ENCODE measurements around the gene SPSB2. TPM values are rescaled to one million over a fixed set of nuclear protein-coding genes. Genes with fewer than 3 reads are reported as not detected.

The SPSB2 gene
- total RNA-seq, 1 donor from 2014 or later, result 14.5 TPM

GRCh38 chr12:6831450-6831995 is 41.6 kb downstream of the SPSB2 start:
- intact Hi-C loops (cut with DNase I), result no loop called here
- Histone ChIP-seq H3K9me3 (no peaks in the 10 kb centered on the region), H3K27me3 (no peaks in the 10 kb centered on the region), H3K36me3 (peaks cover 11 to 30% of the 10 kb centered on the region in 2 donors), H3K4me1 (peaks cover 0 to 10% of the 10 kb centered on the region in 2 donors), H3K4me3 (no peak overlapping the region), H3K27ac (no peak overlapping the region)
- DNase-seq (ENCODE audit: low spot score in 2 of 2), result no peak
- no peak for TF ChIP-seq CTCF (IDR thresholded peaks at IDR 0.05)

- no peak for DNase-seq (ENCODE audit: low spot score in 2 of 2)
- no peaks in the 10 kb centered on the region for H3K9me3 ChIP-seq
- no peak overlapping the region for H3K4me3 ChIP-seq
- H3K27me3 ChIP-seq, result no peaks in the 10 kb centered on the region
- peaks cover 0 to 10% of the 10 kb centered on the region in 2 donors for H3K4me1 ChIP-seq
- intact Hi-C loops (cut with DNase I), result no loop called here
- H3K36me3 ChIP-seq, result peaks cover 10 to 30% of the 10 kb centered on the region in 2 donors
- H3K27ac ChIP-seq, result peak overlapping the region in 1 of 2 donors; percentile 11
- no peak for TF ChIP-seq CTCF (IDR thresholded peaks at IDR 0.05)
Observed at GRCh38 chr12:6830999-6831398, 42.1 kb downstream of the SPSB2 start.

- H3K4me1 ChIP-seq, result peaks cover 0 to 11% of the 10 kb centered on the region in 2 donors
- no peaks in the 10 kb centered on the region for H3K9me3 ChIP-seq
- H3K27ac ChIP-seq, result peak overlapping the region; percentile 90
- no peaks in the 10 kb centered on the region for H3K27me3 ChIP-seq
- peak overlapping the region in 1 of 2 donors; percentile 74 for H3K4me3 ChIP-seq
- no peak for TF ChIP-seq CTCF (IDR thresholded peaks at IDR 0.05)
- intact Hi-C loops (cut with DNase I), result no loop called here
- H3K36me3 ChIP-seq, result peaks cover 10 to 30% of the 10 kb centered on the region in 2 donors
- peak in 1 of 2 donors; percentile 2 for DNase-seq (ENCODE audit: low spot score in 2 of 2)
Observed at GRCh38 chr12:6830286-6830890, 42.7 kb downstream of the SPSB2 start.

- Histone ChIP-seq H3K27me3 (no peaks in the 10 kb centered on the region), H3K9me3 (no peaks in the 10 kb centered on the region), H3K27ac (peak overlapping the region; percentile 90), H3K36me3 (peaks cover 10 to 27% of the 10 kb centered on the region in 2 donors), H3K4me1 (peaks cover 0 to 17% of the 10 kb centered on the region in 2 donors), H3K4me3 (peak overlapping the region; percentile 74 to 94)
- no peak for TF ChIP-seq CTCF (IDR thresholded peaks at IDR 0.05)
- intact Hi-C loops (cut with DNase I), result loop anchor here (2.0 to 5.0 kb wide), 3 partner anchors 21 to 222 kb away; partner anchors contain the start of genes CDCA3, CHD4 and ZNF384
- no peak for DNase-seq (ENCODE audit: low spot score in 2 of 2)
Observed at GRCh38 chr12:6829536-6830220, 43.4 kb downstream of the SPSB2 start.

- Histone ChIP-seq H3K36me3 (peaks cover 9 to 26% of the 10 kb centered on the region in 2 donors), H3K27ac (peak overlapping the region; percentile 90), H3K9me3 (no peaks in the 10 kb centered on the region), H3K4me1 (peaks cover 0 to 17% of the 10 kb centered on the region in 2 donors), H3K4me3 (peak overlapping the region; percentile 74 to 94), H3K27me3 (peaks cover 3% of the 10 kb centered on the region)
- TF ChIP-seq CTCF (IDR thresholded peaks at IDR 0.05), result no peak
- DNase-seq (ENCODE audit: low spot score in 2 of 2), result no peak
- intact Hi-C loops (cut with DNase I), result loop anchor here (2.0 to 5.0 kb wide), 3 partner anchors 22 to 222 kb away; partner anchors contain the start of genes CDCA3, CHD4 and ZNF384
Observed at GRCh38 chr12:6828781-6829535, 44.1 kb downstream of the SPSB2 start.

Measured in ascending aorta (tissue), 2 donors.